ENCODE data around the gene KAT8. TPM values are rescaled to one million over a fixed set of nuclear protein-coding genes. Genes with fewer than 3 reads are reported as not detected.

The KAT8 gene
- total RNA-seq, 2 donors from 2014 or later: 39.5 to 67.3 TPM

DNA sequence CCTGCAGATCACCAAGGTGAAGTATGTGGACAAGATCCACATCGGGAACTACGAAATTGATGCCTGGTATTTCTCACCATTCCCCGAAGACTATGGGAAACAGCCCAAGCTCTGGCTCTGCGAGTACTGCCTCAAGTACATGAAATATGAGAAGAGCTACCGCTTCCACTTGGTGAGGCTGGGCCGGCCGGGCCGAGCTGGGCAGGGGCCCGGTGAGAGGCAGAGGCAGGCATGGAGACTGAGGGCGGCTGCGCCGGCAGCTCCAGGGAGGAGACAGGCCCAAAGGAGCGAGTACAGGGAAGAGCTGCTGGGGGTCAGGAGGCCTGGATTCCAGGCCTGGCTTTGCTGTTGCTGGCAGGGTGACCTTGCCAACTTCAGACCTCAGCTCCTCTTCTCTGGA, 9.7 kb downstream of the KAT8 start:
- H3K36me3 Mint-ChIP-seq: no peaks in the 10 kb centered on the region
- no peak overlapping the region for H3K4me3 Mint-ChIP-seq
- no peaks in the 10 kb centered on the region for H3K9me3 Mint-ChIP-seq
- DNase-seq (ENCODE audit: low spot score) (no peak), ATAC-seq (no peak)
- peaks cover 6 to 14% of the 10 kb centered on the region in 2 donors for H3K4me1 Mint-ChIP-seq (ENCODE audit: low read depth in 2 of 2)
- peak overlapping the region; percentile 54 to 57 for H3K27ac Mint-ChIP-seq
- no peaks in the 10 kb centered on the region for H3K27me3 Mint-ChIP-seq

DNA sequence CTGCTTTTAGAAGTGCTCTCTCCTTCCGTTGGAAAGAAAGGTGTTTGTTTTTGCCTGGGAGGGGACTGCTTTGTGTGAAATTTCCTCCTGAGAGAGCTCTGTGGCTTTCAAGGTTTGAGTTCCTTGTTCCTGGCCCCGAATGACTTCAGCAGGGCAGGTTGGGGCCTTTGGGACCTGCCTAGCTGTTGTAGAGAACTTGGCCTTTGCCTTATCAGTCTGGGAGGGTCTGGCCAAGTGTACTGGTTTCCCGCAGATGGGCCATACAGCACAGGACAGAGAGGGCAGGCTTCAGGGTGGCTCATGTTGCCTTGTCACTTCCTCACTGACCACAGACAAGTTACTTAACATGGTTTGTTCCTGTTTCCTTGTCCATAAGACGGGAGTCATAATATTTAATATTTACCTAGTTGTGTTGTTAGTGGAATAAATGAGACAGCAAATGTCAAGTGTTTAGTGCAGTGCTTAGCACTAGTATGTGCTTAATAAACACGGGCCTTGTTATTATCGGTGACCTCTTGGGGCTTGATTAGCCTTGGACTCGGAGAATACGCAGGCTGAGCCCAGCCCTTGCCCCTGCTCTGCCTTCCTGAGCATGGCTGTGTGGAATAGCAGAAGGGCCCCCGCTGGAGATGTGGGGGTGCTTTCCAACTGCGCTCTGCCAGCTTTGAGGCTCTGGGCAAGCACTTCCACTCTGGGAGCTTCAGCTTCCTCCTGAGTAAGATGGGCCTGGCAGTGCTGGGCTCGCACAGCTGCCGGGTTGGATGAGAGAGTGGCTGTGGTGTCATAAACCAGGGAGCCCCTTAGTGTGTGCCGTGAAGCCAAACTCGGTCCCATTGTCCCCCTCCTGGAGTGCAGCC, 11.5 kb downstream of the KAT8 start:
- ATAC-seq (peak in 1 of 2 donors; percentile 83), DNase-seq (ENCODE audit: low spot score) (no peak)
- no peaks in the 10 kb centered on the region for H3K9me3 Mint-ChIP-seq
- H3K27me3 Mint-ChIP-seq: no peaks in the 10 kb centered on the region
- H3K36me3 Mint-ChIP-seq: no peaks in the 10 kb centered on the region
- H3K4me3 Mint-ChIP-seq: peak overlapping the region; percentile 10
- H3K27ac Mint-ChIP-seq: peak overlapping the region; percentile 79 to 85
- H3K4me1 Mint-ChIP-seq (ENCODE audit: low read depth in 2 of 2): peaks cover 6 to 14% of the 10 kb centered on the region in 2 donors

DNA sequence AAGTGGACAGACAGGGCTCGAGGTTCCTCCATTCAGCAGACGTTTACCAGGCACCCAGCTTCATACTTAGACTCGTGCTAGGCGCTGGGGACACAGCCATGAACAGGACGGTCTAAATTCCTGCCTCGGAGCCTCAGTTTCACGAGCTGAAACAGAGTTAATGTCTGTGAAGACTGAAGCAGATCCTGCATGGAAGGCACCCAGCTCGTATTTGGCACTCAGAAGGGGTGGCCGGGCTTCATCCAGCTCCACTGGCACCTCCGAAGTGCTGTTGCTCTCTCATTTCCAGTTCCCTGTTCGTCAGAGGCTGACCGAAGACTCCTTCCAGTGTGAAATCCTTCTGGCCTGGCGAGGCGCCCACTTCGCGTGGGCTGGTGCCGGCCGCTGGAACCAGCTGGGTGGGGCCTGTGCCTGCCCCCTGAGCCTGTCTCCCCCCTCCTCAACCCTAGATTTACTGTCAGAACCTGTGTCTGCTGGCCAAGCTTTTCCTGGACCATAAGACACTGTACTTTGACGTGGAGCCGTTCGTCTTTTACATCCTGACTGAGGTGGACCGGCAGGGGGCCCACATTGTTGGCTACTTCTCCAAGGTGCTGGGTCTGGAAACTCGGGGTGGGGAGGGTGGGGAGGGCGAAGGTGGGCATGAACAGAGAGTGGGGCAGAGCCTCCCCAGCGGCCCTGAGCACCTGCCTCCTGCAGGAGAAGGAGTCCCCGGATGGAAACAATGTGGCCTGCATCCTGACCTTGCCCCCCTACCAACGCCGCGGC, 12.3 kb downstream of the KAT8 start:
- ATAC-seq (no peak), DNase-seq (ENCODE audit: low spot score) (no peak)
- Mint-ChIP-seq H3K9me3 (no peaks in the 10 kb centered on the region), H3K27ac (peak overlapping the region in 1 of 2 donors; percentile 79), H3K4me1 (ENCODE audit: low read depth in 2 of 2) (peaks cover 6 to 14% of the 10 kb centered on the region in 2 donors), H3K27me3 (no peaks in the 10 kb centered on the region), H3K36me3 (no peaks in the 10 kb centered on the region), H3K4me3 (no peak overlapping the region)

DNA sequence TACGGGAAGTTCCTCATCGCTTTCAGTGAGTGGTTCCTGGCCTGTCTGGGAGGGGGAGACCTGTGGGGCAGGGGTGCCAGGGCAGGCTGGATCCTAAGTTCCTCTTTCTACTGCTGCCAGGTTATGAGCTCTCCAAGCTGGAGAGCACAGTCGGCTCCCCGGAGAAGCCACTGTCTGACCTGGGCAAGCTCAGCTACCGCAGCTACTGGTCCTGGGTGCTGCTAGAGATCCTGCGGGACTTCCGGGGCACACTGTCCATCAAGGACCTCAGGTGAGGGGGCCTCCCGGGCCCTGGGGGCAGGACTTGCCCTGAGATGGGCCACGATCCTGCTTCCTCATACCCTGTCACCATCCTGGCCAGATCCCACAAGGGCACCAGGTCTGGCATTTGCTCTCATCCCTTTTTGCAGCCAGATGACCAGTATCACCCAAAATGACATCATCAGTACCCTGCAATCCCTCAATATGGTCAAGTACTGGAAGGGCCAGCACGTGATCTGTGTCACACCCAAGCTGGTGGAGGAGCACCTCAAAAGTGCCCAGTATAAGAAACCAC, 12.9 kb downstream of the KAT8 start:
- ATAC-seq (no peak), DNase-seq (ENCODE audit: low spot score) (no peak)
- Mint-ChIP-seq H3K4me3 (no peak overlapping the region), H3K27me3 (no peaks in the 10 kb centered on the region), H3K4me1 (ENCODE audit: low read depth in 2 of 2) (peaks cover 6 to 14% of the 10 kb centered on the region in 2 donors), H3K36me3 (no peaks in the 10 kb centered on the region), H3K9me3 (no peaks in the 10 kb centered on the region), H3K27ac (no peak overlapping the region)

DNA sequence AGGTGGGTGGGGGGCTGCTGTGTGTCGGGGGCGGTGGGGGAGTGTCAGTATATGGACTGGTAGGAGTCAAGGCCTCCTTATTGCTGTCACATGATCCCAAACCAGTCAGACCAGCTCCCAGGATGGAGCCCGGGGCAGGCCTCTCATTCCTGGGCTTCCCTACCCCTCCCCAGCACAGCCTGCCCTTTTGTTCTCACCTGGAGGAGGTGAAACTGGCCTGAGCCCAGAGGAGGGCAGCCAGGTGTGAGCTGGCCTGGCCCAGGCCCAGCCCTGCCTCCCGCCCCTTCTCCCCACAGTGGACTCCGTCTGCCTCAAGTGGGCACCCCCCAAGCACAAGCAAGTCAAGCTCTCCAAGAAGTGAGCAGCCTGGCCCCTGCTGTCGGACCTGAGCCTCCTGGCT, 13.4 kb downstream of the KAT8 start:
- DNase-seq (ENCODE audit: low spot score) (no peak), ATAC-seq (no peak)
- Mint-ChIP-seq H3K36me3 (no peaks in the 10 kb centered on the region), H3K9me3 (no peaks in the 10 kb centered on the region), H3K4me3 (no peak overlapping the region), H3K27me3 (no peaks in the 10 kb centered on the region), H3K4me1 (ENCODE audit: low read depth in 2 of 2) (peaks cover 3 to 14% of the 10 kb centered on the region in 2 donors), H3K27ac (no peak overlapping the region)

DNA sequence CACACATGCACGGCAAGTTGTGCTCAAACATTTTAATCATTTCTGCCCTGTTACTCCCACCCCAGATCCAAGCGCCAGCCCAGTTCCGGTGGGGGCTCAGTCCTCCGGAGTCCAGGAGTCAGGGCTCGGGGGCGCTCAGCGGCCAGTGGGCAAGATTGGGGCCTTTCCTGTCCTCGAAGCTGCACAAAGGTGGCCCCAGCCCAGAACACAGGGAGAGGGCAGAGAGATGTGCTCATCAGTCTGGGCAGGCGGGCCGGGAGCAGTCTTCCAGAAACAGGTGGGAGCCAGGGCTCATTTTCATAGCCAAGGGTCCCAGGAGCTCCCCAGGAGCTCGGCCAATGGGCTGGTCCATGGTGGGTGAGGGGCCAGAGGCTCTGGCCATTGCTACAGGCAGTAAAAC, 14.0 kb downstream of the KAT8 start:
- ATAC-seq: no peak
- Mint-ChIP-seq H3K9me3 (no peaks in the 10 kb centered on the region), H3K27me3 (no peaks in the 10 kb centered on the region), H3K4me3 (no peak overlapping the region), H3K36me3 (no peaks in the 10 kb centered on the region), H3K27ac (no peak overlapping the region), H3K4me1 (ENCODE audit: low read depth in 2 of 2) (peaks cover 0 to 10% of the 10 kb centered on the region in 2 donors)
- no peak for DNase-seq (ENCODE audit: low spot score)

DNA sequence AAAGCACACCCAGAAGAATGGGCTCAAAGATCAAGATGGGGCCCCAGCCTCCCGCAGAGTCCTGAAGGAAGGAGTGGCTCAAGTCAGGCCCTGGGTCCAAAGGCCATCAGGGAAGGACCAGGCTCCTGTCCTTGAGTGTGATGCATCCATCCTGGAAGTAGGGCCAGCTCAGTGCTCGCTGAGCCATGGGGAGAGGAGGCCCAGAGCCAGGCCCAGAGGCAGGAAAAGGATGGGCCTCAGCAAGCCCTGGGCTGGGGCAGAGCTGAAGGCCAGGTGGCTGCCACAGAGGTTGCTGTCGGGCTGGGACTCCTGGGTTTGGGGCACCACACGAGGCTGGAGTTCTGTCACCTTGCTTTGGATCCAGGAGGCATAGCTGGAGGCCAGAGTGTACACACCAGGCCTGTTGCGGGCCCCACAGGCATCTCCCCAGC, 14.4 kb downstream of the KAT8 start:
- Mint-ChIP-seq H3K4me1 (ENCODE audit: low read depth in 2 of 2) (peaks cover 0 to 10% of the 10 kb centered on the region in 2 donors), H3K9me3 (no peaks in the 10 kb centered on the region), H3K4me3 (no peak overlapping the region), H3K27me3 (no peaks in the 10 kb centered on the region), H3K27ac (no peak overlapping the region), H3K36me3 (no peaks in the 10 kb centered on the region)
- no peak for DNase-seq (ENCODE audit: low spot score)
- ATAC-seq: no peak

DNA sequence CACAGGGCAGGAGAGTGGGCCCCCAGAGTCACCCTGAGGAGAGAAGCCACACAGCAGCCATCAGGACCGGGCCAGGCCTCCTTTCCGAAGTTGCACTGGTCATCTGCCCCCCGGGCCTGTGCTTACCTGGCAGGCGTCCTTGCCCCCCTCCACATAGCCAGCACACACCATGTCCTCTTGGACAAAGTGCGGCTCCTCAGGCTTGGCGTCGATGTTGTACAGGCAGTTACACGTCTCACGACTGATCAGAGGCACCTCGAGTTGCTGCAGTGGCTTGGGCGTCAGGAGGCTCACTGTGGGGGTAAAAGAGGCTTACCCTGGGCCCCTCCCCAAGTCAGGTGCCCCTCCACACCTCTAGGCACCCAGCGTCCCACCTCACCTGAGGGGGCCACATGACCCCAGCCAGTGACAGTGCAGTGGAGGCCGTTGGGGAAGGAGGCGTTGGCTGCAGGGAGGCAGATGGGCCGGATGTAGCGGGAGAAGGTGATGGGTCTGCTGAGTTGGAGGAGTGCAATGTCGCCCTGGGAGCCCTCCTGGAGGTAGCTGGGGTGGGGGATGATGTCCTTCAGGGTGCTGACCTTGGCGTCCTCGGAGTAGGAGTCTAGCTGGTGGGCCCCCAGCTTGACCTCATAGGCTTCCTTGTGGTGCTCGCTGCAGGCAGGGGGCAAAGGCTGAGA, 15.0 kb downstream of the KAT8 start:
- DNase-seq (ENCODE audit: low spot score) (no peak), ATAC-seq (no peak)
- H3K27ac Mint-ChIP-seq: no peak overlapping the region
- H3K4me1 Mint-ChIP-seq (ENCODE audit: low read depth in 2 of 2): peaks cover 0 to 10% of the 10 kb centered on the region in 2 donors
- H3K27me3 Mint-ChIP-seq: no peaks in the 10 kb centered on the region
- no peaks in the 10 kb centered on the region for H3K9me3 Mint-ChIP-seq
- no peak overlapping the region for H3K4me3 Mint-ChIP-seq
- H3K36me3 Mint-ChIP-seq: no peaks in the 10 kb centered on the region

DNA sequence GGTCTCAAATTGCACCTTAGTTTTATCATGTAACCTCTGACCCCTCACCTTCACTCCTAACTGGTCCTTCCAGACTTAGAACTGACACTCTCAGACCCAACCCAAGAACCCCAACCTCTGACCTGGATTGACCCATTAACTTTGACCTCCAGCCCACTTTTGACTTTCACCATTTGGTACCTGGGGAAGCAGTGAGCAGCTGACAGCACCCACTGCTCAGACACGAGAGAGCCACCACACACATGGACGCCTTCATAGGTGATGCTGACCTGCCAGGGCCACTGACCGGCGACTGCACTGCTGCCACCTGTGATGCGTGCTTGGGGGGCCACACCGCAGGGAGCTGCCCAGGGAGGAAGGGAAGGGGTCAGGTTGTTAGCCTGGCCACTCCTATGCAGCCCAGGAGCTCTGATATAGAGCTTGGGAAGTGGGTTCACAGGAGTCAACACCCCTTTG, 15.6 kb downstream of the KAT8 start:
- Mint-ChIP-seq H3K27ac (no peak overlapping the region), H3K9me3 (no peaks in the 10 kb centered on the region), H3K4me1 (ENCODE audit: low read depth in 2 of 2) (peaks cover 0 to 7% of the 10 kb centered on the region in 2 donors), H3K36me3 (no peaks in the 10 kb centered on the region), H3K27me3 (no peaks in the 10 kb centered on the region), H3K4me3 (no peak overlapping the region)
- ATAC-seq (no peak), DNase-seq (ENCODE audit: low spot score) (no peak)

DNA sequence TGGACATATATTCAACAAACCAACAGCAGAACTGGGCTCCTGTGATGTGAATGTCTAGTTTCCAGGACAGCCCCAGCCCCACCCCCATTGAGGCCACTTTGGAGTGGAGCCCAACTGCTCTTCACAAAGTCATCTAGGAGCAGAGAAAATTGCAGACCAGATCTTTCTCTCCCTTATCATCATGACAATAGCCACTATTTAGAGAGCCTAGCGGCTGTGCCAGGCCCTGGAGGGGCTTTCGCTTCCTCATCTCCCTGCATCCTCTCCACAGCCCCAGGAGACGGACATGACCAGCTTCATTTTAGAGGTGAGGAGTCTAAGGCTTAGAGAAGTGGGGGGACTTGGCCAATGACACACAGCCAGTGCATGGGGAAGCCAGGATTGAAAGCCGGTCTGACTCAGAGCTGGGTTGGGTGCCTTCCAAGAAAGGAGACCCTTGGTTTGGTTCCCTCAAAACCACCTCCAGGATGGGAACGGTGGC, 16.7 kb downstream of the KAT8 start:
- ATAC-seq: no peak
- DNase-seq (ENCODE audit: low spot score): no peak
- Mint-ChIP-seq H3K27ac (no peak overlapping the region), H3K4me1 (ENCODE audit: low read depth in 2 of 2) (no peaks in the 10 kb centered on the region), H3K9me3 (no peaks in the 10 kb centered on the region), H3K27me3 (no peaks in the 10 kb centered on the region), H3K36me3 (no peaks in the 10 kb centered on the region), H3K4me3 (no peak overlapping the region)

DNA sequence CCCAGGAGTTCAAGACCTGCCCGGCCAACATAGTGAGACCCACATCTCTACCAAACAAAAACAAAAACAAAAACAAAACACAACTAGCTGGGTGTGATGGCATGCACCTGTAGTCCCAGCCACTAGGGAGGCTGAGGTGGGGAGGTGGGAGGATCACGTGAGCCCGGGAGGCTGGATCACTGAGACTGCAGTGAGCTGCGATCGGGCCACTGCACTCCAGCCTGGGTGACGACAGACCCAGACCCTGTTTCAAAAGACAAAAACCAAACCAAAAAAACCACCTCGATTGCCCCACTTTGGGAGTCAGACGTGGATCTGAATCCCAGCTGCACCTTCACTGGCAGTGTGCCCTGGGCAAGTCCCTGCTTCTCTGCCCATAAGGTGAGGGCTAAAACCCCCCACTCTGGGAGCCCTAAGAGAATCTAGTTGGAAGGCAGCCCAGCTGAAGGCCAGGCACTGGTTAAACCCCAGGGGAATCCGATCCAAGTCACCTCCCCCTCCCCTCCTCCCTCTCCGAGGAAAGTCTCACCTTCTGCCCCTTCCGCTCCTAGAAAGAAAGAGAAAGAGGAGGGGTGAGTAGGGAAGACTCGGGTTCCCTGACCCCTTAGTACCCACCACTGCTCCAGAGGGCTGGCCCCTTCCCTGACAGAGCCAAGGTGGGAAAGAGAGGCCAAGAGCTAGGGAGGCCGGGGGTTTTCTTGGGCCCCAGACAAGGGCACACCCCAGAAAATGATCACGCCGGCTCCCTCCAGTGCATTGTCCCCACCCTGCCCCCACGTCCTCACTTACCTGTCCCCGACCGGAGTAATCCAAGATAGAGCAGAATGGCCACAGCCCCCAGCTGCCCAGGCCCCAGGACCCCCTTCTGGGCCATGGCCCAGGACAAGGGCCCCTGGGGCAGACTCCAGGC, 17.4 kb downstream of the KAT8 start:
- Mint-ChIP-seq H3K4me3 (no peak overlapping the region), H3K27ac (no peak overlapping the region), H3K4me1 (ENCODE audit: low read depth in 2 of 2) (no peaks in the 10 kb centered on the region)

DNA sequence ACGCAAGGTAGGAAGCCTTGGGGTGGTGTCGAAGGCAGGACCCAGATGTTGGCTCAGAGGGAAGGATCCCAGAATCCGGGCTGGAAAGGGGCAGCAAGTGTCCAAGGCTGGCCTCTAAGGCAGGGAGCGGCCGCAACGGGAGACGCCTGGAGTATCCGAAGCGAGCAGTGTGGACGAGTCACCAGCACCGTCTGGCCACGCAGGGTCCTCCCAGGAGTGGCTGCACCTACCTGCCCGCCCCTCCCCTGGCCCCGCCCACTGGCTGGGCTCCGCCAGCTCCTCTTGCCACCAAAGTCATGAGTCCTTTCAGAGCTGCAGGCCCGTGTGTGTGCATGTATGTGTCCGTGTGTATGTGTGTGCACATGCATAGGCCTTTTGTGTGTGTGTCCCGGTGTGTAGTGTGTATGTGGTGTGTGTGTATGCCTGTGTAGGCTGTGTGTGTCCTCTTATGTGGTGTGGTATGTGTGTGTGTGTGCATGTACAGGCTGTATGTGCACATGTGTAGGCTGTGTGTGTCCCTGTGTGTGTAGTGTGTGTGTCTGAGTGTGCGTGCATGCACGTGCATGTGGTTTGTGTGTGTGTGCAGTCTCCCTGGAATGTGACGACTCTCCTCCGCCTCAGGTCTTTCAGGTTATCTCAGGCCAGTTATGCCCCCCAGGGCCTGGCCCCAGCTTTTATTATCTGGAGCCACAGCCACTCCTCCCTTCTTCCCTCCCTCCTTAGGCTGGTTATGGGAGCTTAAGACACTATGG, 18.2 kb downstream of the KAT8 start, which contains the start of gene PRSS8:
Gene PRSS8, minus strand, starts transcription at position 193 of the 752 bp plus-strand sequence. CDS start 229 bp downstream, outside the sequence.
- H3K4me3 Mint-ChIP-seq: no peak within 1 kb of the TSS
- H3K27ac Mint-ChIP-seq: no peak within 1 kb of the TSS
- H3K4me1 Mint-ChIP-seq (ENCODE audit: low read depth in 2 of 2): no peaks in the 10 kb centered on the region
- DNase-seq (ENCODE audit: low spot score): no peak
- H3K9me3 Mint-ChIP-seq: no peaks in the 10 kb centered on the region
- H3K27me3 Mint-ChIP-seq: no peaks in the 10 kb centered on the region
- no peaks in the 10 kb centered on the region for H3K36me3 Mint-ChIP-seq
- no peak for ATAC-seq

More for the DNA sequence above, 17.4 kb downstream of the KAT8 start:
- ATAC-seq (no peak), DNase-seq (ENCODE audit: low spot score) (no peak)
- Mint-ChIP-seq H3K9me3 (no peaks in the 10 kb centered on the region), H3K36me3 (no peaks in the 10 kb centered on the region), H3K27me3 (no peaks in the 10 kb centered on the region)

All from natural killer cell treated with Interleukin-12 subunit alpha and Interleukin-12 subunit beta and Interleukin-15 and Interleukin-18, amount 100 ng/mL, for 72 hours (primary cell).